NT2/D1 (cell line): ENCODE results near the gene MYOD1.

ENCODE experiments used
- DNase-seq: peaks from one replicate; pipeline ENCODE4 v3.0.0-alpha.2; 2011; ENCODE audit warnings: low read depth, low spot score
- H3K27me3 ChIP-seq: 2 replicates; pipeline ENCODE4 v1.6.0; 2011; ENCODE audit warnings: mild to moderate bottlenecking; ENCODE audit not compliant: insufficient read length, insufficient read depth
- H3K36me3 ChIP-seq: 2 replicates; pipeline ENCODE4 v1.6.1; 2011; ENCODE audit warnings: mild to moderate bottlenecking, low read length, mixed read lengths; ENCODE audit not compliant: insufficient read depth, insufficient read length
- H3K4me1 ChIP-seq: 2 replicates; pipeline ENCODE4 v1.5.1; 2011; ENCODE audit not compliant: insufficient read depth, insufficient read length
- H3K4me3 ChIP-seq: 2 replicates; pipeline ENCODE4 v1.5.1; 2011; ENCODE audit warnings: low read depth; ENCODE audit not compliant: insufficient read length
- H3K9ac ChIP-seq: 2 replicates; pipeline ENCODE4 v1.6.0; 2011; ENCODE audit warnings: low read depth; ENCODE audit not compliant: insufficient read length
- H3K9me3 ChIP-seq: 2 replicates; pipeline ENCODE4 v1.5.1; 2011; ENCODE audit warnings: mild to moderate bottlenecking, low read length; ENCODE audit not compliant: insufficient read depth
- SUZ12 ChIP-seq: IDR thresholded peaks from 2 replicates; pipeline ENCODE4 v1.6.1; 2011; ENCODE audit not compliant: insufficient read length, insufficient read depth; ENCODE audit errors: extremely low read depth
- YY1 ChIP-seq: IDR thresholded peaks from 2 replicates; pipeline ENCODE4 v1.6.1; 2011; ENCODE audit not compliant: insufficient read length, insufficient read depth
- ZNF274 ChIP-seq: IDR thresholded peaks from 2 replicates; pipeline ENCODE4 v1.6.1; 2011; ENCODE audit warnings: mild to moderate bottlenecking, low read depth, low read length

MYOD1 gene

GRCh38 chr11:17703951-17704350, 15.4 kb upstream of the MYOD1 start:
- Histone ChIP-seq H3K4me3 (no peak overlapping the region), H3K9me3 (peaks cover 7% of the 10 kb centered on the region; the same call in 1 of the 2 replicates), H3K4me1 (no peaks in the 10 kb centered on the region), H3K36me3 (no peaks in the 10 kb centered on the region), H3K27me3 (peaks cover 75% of the 10 kb centered on the region), H3K9ac (no peak overlapping the region)
- TF ChIP-seq ZNF274 (no peak), YY1 (no peak), SUZ12 (no peak)
- DNase-seq, result no peak

GRCh38 chr11:17707830-17708229, 11.5 kb upstream of the MYOD1 start:
- TF ChIP-seq ZNF274 (no peak), YY1 (no peak), SUZ12 (no peak)
- H3K27me3 ChIP-seq, result peaks cover 92% of the 10 kb centered on the region
- peaks cover 7% of the 10 kb centered on the region; the same call in 1 of the 2 replicates for H3K9me3 ChIP-seq
- no peaks in the 10 kb centered on the region for H3K36me3 ChIP-seq
- no peak overlapping the region for H3K4me3 ChIP-seq
- no peaks in the 10 kb centered on the region for H3K4me1 ChIP-seq
- DNase-seq, result no peak
- H3K9ac ChIP-seq, result no peak overlapping the region

- Histone ChIP-seq H3K4me3 (no peak overlapping the region), H3K4me1 (no peaks in the 10 kb centered on the region), H3K9ac (no peak overlapping the region), H3K27me3 (peaks cover 100% of the 10 kb centered on the region), H3K36me3 (no peaks in the 10 kb centered on the region), H3K9me3 (no peaks in the 10 kb centered on the region)
- TF ChIP-seq ZNF274, result no peak
- TF ChIP-seq YY1, result no peak
- no peak for TF ChIP-seq SUZ12
- no peak for DNase-seq
Observed at GRCh38 chr11:17711836-17712235, 7.5 kb upstream of the MYOD1 start.

DNA sequence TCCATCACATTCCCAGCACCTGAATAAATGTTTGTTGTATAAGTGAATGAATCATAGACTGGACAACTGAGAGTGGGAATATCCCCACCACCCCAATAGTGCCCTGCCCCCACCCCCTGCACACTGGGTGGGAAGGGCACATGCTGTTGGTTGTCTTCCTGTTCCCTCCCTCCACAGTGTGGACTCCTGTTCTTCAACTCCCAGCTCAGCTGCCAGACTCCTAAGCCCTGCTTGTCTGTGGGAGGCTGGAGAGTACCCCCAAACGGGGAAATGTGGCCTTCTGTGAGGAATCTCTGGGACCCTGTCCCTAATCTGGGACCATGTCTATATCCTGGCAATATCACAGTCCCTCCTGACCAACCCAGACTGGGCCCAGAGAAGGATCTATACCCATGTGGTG, 5.5 kb upstream of the MYOD1 start:
- H3K27me3 ChIP-seq, result peaks cover 100% of the 10 kb centered on the region
- no peak overlapping the region for H3K9ac ChIP-seq
- TF ChIP-seq YY1 (no peak), SUZ12 (no peak)
- H3K9me3 ChIP-seq, result no peaks in the 10 kb centered on the region
- DNase-seq, result no peak
- H3K4me1 ChIP-seq, result peaks cover 4% of the 10 kb centered on the region
- H3K36me3 ChIP-seq, result no peaks in the 10 kb centered on the region
- no peak overlapping the region for H3K4me3 ChIP-seq

DNA sequence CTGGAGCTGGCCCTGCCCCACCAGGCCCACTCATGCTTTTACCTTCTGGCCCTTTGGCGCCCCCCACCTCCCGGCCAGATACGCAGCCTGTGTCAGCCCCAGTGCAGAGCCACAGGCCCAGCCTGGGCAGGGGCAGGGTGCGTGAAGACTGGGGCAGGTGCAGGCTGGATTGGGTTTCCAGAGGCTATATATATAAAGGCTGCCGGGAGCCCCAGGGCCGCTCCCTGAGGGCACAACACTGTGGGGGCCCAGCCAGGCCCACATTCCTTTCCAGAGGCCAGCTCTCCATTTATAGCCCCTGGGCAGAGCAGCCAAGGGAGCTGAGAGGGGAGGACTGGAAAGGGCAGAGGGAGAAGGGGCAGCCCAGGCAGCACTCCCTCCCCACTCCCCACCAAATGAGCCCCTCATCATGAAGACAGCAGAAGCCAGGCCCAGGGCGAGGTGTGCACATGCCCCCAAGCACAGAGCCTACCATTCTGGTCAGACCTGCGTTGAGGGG, 5.0 kb upstream of the MYOD1 start:
- DNase-seq, result no peak
- Histone ChIP-seq H3K27me3 (peaks cover 100% of the 10 kb centered on the region), H3K36me3 (no peaks in the 10 kb centered on the region), H3K9ac (no peak overlapping the region), H3K4me3 (no peak overlapping the region), H3K4me1 (peaks cover 4% of the 10 kb centered on the region), H3K9me3 (no peaks in the 10 kb centered on the region)
- TF ChIP-seq SUZ12 (no peak), ZNF274 (no peak), YY1 (no peak)

GRCh38 chr11:17714870-17715269, 4.5 kb upstream of the MYOD1 start:
- Histone ChIP-seq H3K4me1 (peaks cover 4% of the 10 kb centered on the region), H3K4me3 (no peak overlapping the region), H3K9me3 (no peaks in the 10 kb centered on the region; the same call in 1 of the 2 replicates), H3K9ac (no peak overlapping the region), H3K27me3 (peaks cover 100% of the 10 kb centered on the region), H3K36me3 (no peaks in the 10 kb centered on the region)
- no peak for DNase-seq
- TF ChIP-seq ZNF274 (no peak), SUZ12 (no peak), YY1 (no peak)

DNA sequence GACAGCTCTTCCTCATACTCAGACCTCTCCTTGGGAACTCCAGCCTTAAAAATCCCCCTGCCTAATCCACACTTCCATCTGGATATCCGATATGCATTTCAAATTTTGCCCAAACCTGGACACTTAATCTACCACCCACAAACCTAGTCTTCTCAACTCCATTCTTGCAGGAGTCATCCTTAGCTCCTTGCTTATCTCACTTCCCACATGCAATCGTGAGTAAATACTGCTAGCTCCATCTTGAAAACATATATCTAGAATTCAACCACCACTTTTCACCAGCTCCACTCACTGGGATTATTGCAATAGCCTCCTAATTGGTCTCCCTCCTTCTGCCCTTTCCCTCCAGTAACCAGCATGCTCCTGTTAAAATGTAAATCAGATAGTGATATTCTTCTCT, 2.6 kb upstream of the MYOD1 start:
- Histone ChIP-seq H3K9ac (no peak overlapping the region), H3K4me1 (peaks cover 5% of the 10 kb centered on the region), H3K27me3 (peaks cover 100% of the 10 kb centered on the region), H3K9me3 (no peaks in the 10 kb centered on the region; the same call in 1 of the 2 replicates), H3K4me3 (no peak overlapping the region), H3K36me3 (no peaks in the 10 kb centered on the region)
- no peak for DNase-seq
- TF ChIP-seq YY1 (no peak), ZNF274 (no peak), SUZ12 (no peak)
